K562 (cell line): ENCODE results near the gene PACRG. TPM values are rescaled to one million over a fixed set of nuclear protein-coding genes. Genes with fewer than 3 reads are reported as not detected.

Source experiments
- ATAC-seq: fragments of 200-7000 bp; cut with Tn5 transposase; 3 replicates; pipeline ENCODE4 v1.9.1; 2020; ENCODE audit warnings: moderate library complexity
- BruUV-seq: library from RNA; stranded (reverse); fragments of 400-500 nt; replicated peaks from 2 replicates; lab custom pipeline; 2021; lab: Mats Ljungman, UMichigan
- CTCF ChIA-PET: fragments of 300-600 bp; formaldehyde crosslinking; extraction: SDS; loops from one replicate; lab custom pipeline; 2021; ENCODE audit warnings: low intra/inter-chr PET ratio; lab: Yijun Ruan, JAX
- POLR2A ChIA-PET: fragments of 300-600, 350-650 bp; sonication (Branson Sonifier 250); formaldehyde crosslinking; extraction: SDS; loops from one replicate; lab custom pipeline; 2021; ENCODE audit warnings: antibody characterized with exemption, inconsistent platforms; lab: Yijun Ruan, JAX
- DNase-seq, 4 experiments: peaks; one replicate each; pipeline versions ENCODE4 v3.0.0 to v3.0.0-alpha.2; 2011 to 2018; ENCODE audit warnings: low spot score in 3 of 4, mixed read lengths in 3 of 4; ENCODE audit errors: extremely low read depth in 1 of 4
- FAIRE-seq: peaks from 2 replicates; lab custom pipeline; 2011; peaks lifted over from hg19 to GRCh38; lab: Jason Lieb, UNC
- H2AFZ ChIP-seq: 2 replicates; pipeline ENCODE4 v1.6.0; 2011; ENCODE audit warnings: low read depth, low read length, control low read depth, inconsistent platforms
- H3K27ac ChIP-seq: fragments of 200-600 bp; 3 replicates; pipeline ENCODE4 v1.8.0; 2011; ENCODE audit warnings: low read depth, mild to moderate bottlenecking, control low read depth, inconsistent platforms, low read length, moderate library complexity, mixed read lengths; ENCODE audit errors: extremely low read depth
- H3K27me3 ChIP-seq, 2 experiments: fragments of 300-600 bp in 1 of 2; 2 replicates in 1 of 2; 3 replicates in 1 of 2; pipeline versions ENCODE4 v1.6.0 to v1.8.0; 2011; ENCODE audit warnings: inconsistent platforms in 2 of 2, low read length in 2 of 2, mild to moderate bottlenecking in 1 of 2, mixed read lengths in 1 of 2, moderate library complexity in 1 of 2; ENCODE audit not compliant: control insufficient read depth in 2 of 2, insufficient read depth in 2 of 2
- H3K36me3 ChIP-seq: fragments of 300-600 bp; 3 replicates; pipeline ENCODE4 v1.8.0; 2011; ENCODE audit warnings: mild to moderate bottlenecking, low read length, inconsistent platforms; ENCODE audit not compliant: control insufficient read depth, insufficient read depth
- H3K4me1 ChIP-seq, 2 experiments: fragments of 200-600 bp in 1 of 2; replicated peaks in 1 of 2; 2 replicates in 1 of 2; 3 replicates in 1 of 2; pipeline versions ENCODE4 v1.5.1 to v1.8.0; 2011; ENCODE audit warnings: inconsistent platforms in 2 of 2, low read length in 2 of 2, mild to moderate bottlenecking in 1 of 2, mixed read lengths in 1 of 2, moderate library complexity in 1 of 2; ENCODE audit not compliant: control insufficient read depth in 2 of 2, insufficient read depth in 2 of 2
- H3K4me2 ChIP-seq: 2 replicates; pipeline ENCODE4 v1.6.1; 2011; ENCODE audit warnings: low read length, control low read depth, inconsistent platforms, mixed read lengths; ENCODE audit not compliant: insufficient read depth
- H3K4me3 ChIP-seq: fragments of 200-600 bp; sonication (generic), shearing (Covaris generic); 2 replicates; pipeline ENCODE4 v1.5.1; 2016; ENCODE audit warnings: control low read depth, inconsistent platforms
- H3K79me2 ChIP-seq: fragments of 200-600 bp; 3 replicates; pipeline ENCODE4 v1.8.0; 2011; ENCODE audit warnings: low read length, inconsistent platforms; ENCODE audit not compliant: control insufficient read depth, insufficient read depth
- H3K9ac ChIP-seq, 2 experiments: 2 replicates each; pipeline versions ENCODE4 v1.6.0 to v1.6.1; 2011; ENCODE audit warnings: low read depth in 2 of 2, low read length in 2 of 2, control low read depth in 1 of 2, inconsistent platforms in 1 of 2, mild to moderate bottlenecking in 1 of 2, mixed read lengths in 1 of 2; ENCODE audit not compliant: insufficient read depth in 1 of 2
- H3K9me1 ChIP-seq: one replicate; pipeline ENCODE4 v1.6.0; 2011; ENCODE audit warnings: inconsistent platforms, mild to moderate bottlenecking, low read length, moderate library complexity; ENCODE audit not compliant: control insufficient read depth, insufficient read depth
- H3K9me3 ChIP-seq: replicated peaks from 2 replicates; pipeline ENCODE4 v1.5.1; 2011; ENCODE audit warnings: low read depth, low read length, inconsistent platforms; ENCODE audit not compliant: control insufficient read depth, insufficient read depth
- H4K20me1 ChIP-seq: replicated peaks from 2 replicates; pipeline ENCODE4 v1.6.1; 2011; ENCODE audit warnings: low read length, inconsistent platforms, mixed read lengths; ENCODE audit not compliant: control insufficient read depth, insufficient read depth
- CEBPB ChIP-seq: fragments of 450-650 bp; IDR thresholded peaks from 2 replicates; pipeline ENCODE4 v1.6.1; 2016; ENCODE audit warnings: missing genetic modification characterization, missing compliant biosample characterization
- CTCFL ChIP-seq: IDR thresholded peaks from 2 replicates; pipeline ENCODE4 v1.6.1; 2011; ENCODE audit warnings: borderline replicate concordance, low read depth, mild to moderate bottlenecking, moderate library complexity, low read length; ENCODE audit not compliant: insufficient read depth, poor library complexity, severe bottlenecking
- FOXO4 ChIP-seq: fragments of 450-650 bp; formaldehyde crosslinking; IDR thresholded peaks from 2 replicates; pipeline ENCODE4 v1.4.0; 2020; ENCODE audit warnings: mild to moderate bottlenecking, moderate library complexity
- MTA3 ChIP-seq: fragments of 450-650 bp; formaldehyde crosslinking; IDR thresholded peaks from 2 replicates; pipeline ENCODE4 v1.6.1; 2017; ENCODE audit warnings: mild to moderate bottlenecking, borderline replicate concordance
- RBM34 ChIP-seq: fragments of 200-400 bp; formaldehyde crosslinking; IDR thresholded peaks from 2 replicates; pipeline ENCODE4 v1.6.1; 2018; ENCODE audit warnings: low read length, borderline replicate concordance; ENCODE audit not compliant: insufficient read depth
- RFX1 ChIP-seq: fragments of 450-650 bp; IDR thresholded peaks from 2 replicates; pipeline ENCODE4 v1.6.1; 2016; ENCODE audit warnings: mild to moderate bottlenecking, moderate library complexity
- SUPT5H ChIP-seq: fragments of 450-650 bp; IDR thresholded peaks from 2 replicates; pipeline ENCODE4 v1.6.1; 2016
- TCF15 ChIP-seq: fragments of 250-450 bp; sonication (Bioruptor Pico); IDR thresholded peaks from 2 replicates; pipeline ENCODE4 v1.8.0; 2022; ENCODE audit warnings: moderate library complexity, mild to moderate bottlenecking, inconsistent platforms
- TEAD4 ChIP-seq, 2 experiments: sonication (generic) in 1 of 2; formaldehyde crosslinking in 1 of 2; IDR thresholded peaks; 2 replicates each; pipeline versions ENCODE4 v1.6.1 to v1.8.0; 2012 to 2022; ENCODE audit warnings: borderline replicate concordance in 1 of 2, inconsistent platforms in 1 of 2, low read length in 1 of 2, mild to moderate bottlenecking in 1 of 2, missing genetic modification reagents in 1 of 2
- ZBTB34 ChIP-seq: fragments of 250-450 bp; sonication (Bioruptor Pico); IDR thresholded peaks from 2 replicates; pipeline ENCODE4 v1.8.0; 2021; ENCODE audit warnings: mild to moderate bottlenecking, moderate library complexity
- ZBTB49 ChIP-seq: sonication (generic); formaldehyde crosslinking; IDR thresholded peaks from 2 replicates; pipeline ENCODE4 v1.8.0; 2022; ENCODE audit warnings: missing genetic modification reagents, mild to moderate bottlenecking, borderline replicate concordance
- ZKSCAN1 ChIP-seq: fragments of 150-350 bp; IDR thresholded peaks from 2 replicates; pipeline ENCODE4 v1.6.1; 2016; ENCODE audit warnings: low read depth, low read length
- ZNF217 ChIP-seq: sonication (generic); formaldehyde crosslinking; IDR thresholded peaks from 2 replicates; pipeline ENCODE4 v1.8.0; 2022; ENCODE audit warnings: mild to moderate bottlenecking, missing genetic modification reagents
- ZNF253 ChIP-seq: fragments of 250-450 bp; sonication (Bioruptor Pico); conservative IDR thresholded peaks from 2 replicates; pipeline ENCODE4 v1.6.1; 2021; ENCODE audit warnings: mild to moderate bottlenecking
- ZNF57 ChIP-seq: fragments of 450-650 bp; formaldehyde crosslinking; IDR thresholded peaks from 2 replicates; pipeline ENCODE4 v1.4.0; 2020; ENCODE audit warnings: mild to moderate bottlenecking, moderate library complexity
- WGBS: fragments of 100-300 bp; shearing (Covaris generic); methylation state at CpG from one replicate; pipeline ENCODE4 v1.1.6; 2016; ENCODE audit warnings: low coverage, mixed read lengths; ENCODE audit not compliant: insufficient coverage; ENCODE audit errors: missing lambda C conversion rate; 5-methylcytosine and 5-hydroxymethylcytosine counted together
- in situ Hi-C: fragments of 300-500 bp; cut with MboI; formaldehyde crosslinking; loops from 4 replicates; pipeline ENCODE4 v1.15.0; 2018; ENCODE audit warnings: inconsistent platforms, mixed read lengths
- intact Hi-C: fragments of 100-400 bp; cut with micrococcal nuclease; formaldehyde crosslinking; loops from 2 replicates; pipeline ENCODE4 v1.14.2; 2022
- polyA plus RNA-seq, 8 experiments: library from polyadenylated mRNA; depleted of rRNA in 4 of 8; stranded (reverse) in 5 of 8; unstranded in 3 of 8; fragments of >200 nt; fragmentation: Nextera tagmentation in 2 of 8; fragmentation: Illumina TruSeq in 1 of 8; extraction: Ambion mirVana in 2 of 8; extraction: Trizol in 1 of 8; gene quantifications; 2 replicates each; pipeline versions ENCODE4 v1.2.1 to v1.2.3, GENCODE V29; 2011 to 2014; ENCODE audit warnings: inconsistent platforms in 1 of 8, missing spikeins in 1 of 8
- total RNA-seq, 7 experiments: library from RNA; depleted of rRNA in 6 of 7; stranded (reverse); fragments of >200 nt in 6 of 7; fragmentation: Illumina TruSeq in 2 of 7; extraction: Trizol in 2 of 7; gene quantifications; 2 replicates each; pipeline versions ENCODE4 v1.2.1 to v1.2.3, GENCODE V29; 2011 to 2021; ENCODE audit warnings: low replicate concordance in 1 of 7

The PACRG gene
- total and polyA plus RNA-seq, 9 of the 15 experiments (the other 6 are each of a cell fraction or from before 2014, with no cell fraction given): 0.04 TPM; not detected in 8

- FAIRE-seq (no peak), DNase-seq (no peak), ATAC-seq (no peak)
- in situ Hi-C loops: no loop called here
- CTCF ChIA-PET: no interaction called here
- no TSS peak for BruUV-seq
- TF ChIP-seq SUPT5H: no peak
- no peak for TF ChIP-seq TEAD4 (IDR thresholded peaks at IDR 0.05; ENCODE audit: low read length)
- no peak for TF ChIP-seq TEAD4 (CRISPR knock-in tag; IDR thresholded peaks at IDR 0.05; ENCODE audit: borderline replicate concordance)
- no peak for TF ChIP-seq ZNF217 (CRISPR knock-in tag)
- TF ChIP-seq RFX1: no peak
- no peak for TF ChIP-seq CTCFL
- no peak for TF ChIP-seq ZBTB34 (CRISPR knock-in tag)
- TF ChIP-seq ZBTB49: no peak
- no peak for TF ChIP-seq TCF15 (CRISPR knock-in tag)
- TF ChIP-seq CEBPB (tag): no peak
- no peak for TF ChIP-seq FOXO4 (CRISPR knock-in tag)
- TF ChIP-seq ZKSCAN1: no peak
- no peak for TF ChIP-seq MTA3
- TF ChIP-seq ZNF57 (CRISPR knock-in tag): no peak
- no peak for TF ChIP-seq RBM34
- no peak for TF ChIP-seq ZNF253 (CRISPR knock-in tag)
- H2AFZ ChIP-seq: no peak overlapping the region
- no peaks in the 10 kb centered on the region for H4K20me1 ChIP-seq
- H3K4me3 ChIP-seq: no peak overlapping the region
- H3K4me2 ChIP-seq: no peak overlapping the region
- no peaks in the 10 kb centered on the region; the same call in 1 of the 2 replicates for H3K9me3 ChIP-seq
- no peak overlapping the region for H3K27ac ChIP-seq
- H3K4me1 ChIP-seq: no peaks in the 10 kb centered on the region
- H3K27me3 ChIP-seq: no peaks in the 10 kb centered on the region
- 0% methylated on average over 5 of the region's 5 CpGs for WGBS
- no peaks in the 10 kb centered on the region for H3K9me1 ChIP-seq
- POLR2A ChIA-PET: no interaction called here
- intact Hi-C loops: no loop called here
- no peak overlapping the region for H3K9ac ChIP-seq
- no peaks in the 10 kb centered on the region for H3K36me3 ChIP-seq
- H3K79me2 ChIP-seq: no peaks in the 10 kb centered on the region
These were observed 280.9 kb downstream of the PACRG start for GRCh38 chr6:163008626-163009025.
